ENCODE data around the gene INPP4B.

DNA sequence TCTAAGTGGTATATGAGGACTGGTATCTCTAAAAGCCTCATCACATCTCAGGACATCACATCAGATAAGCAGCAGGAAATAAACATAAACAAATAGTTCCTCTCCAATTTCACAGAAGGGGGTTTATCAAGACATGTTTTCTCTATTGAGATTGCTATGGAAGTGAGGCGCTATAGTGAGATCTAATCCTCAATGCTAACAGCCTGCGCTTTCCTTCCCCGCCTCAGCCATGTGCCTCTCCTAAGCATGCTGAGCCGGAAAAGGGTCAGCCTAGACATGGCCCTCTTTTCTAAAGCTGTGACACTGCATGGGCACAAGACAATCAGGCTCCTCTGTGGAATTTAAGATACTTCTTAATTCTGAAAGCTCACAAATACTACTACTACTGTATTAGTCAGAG lies 286.1 kb downstream of the INPP4B start:
- TF ChIP-seq, protein P1, sequence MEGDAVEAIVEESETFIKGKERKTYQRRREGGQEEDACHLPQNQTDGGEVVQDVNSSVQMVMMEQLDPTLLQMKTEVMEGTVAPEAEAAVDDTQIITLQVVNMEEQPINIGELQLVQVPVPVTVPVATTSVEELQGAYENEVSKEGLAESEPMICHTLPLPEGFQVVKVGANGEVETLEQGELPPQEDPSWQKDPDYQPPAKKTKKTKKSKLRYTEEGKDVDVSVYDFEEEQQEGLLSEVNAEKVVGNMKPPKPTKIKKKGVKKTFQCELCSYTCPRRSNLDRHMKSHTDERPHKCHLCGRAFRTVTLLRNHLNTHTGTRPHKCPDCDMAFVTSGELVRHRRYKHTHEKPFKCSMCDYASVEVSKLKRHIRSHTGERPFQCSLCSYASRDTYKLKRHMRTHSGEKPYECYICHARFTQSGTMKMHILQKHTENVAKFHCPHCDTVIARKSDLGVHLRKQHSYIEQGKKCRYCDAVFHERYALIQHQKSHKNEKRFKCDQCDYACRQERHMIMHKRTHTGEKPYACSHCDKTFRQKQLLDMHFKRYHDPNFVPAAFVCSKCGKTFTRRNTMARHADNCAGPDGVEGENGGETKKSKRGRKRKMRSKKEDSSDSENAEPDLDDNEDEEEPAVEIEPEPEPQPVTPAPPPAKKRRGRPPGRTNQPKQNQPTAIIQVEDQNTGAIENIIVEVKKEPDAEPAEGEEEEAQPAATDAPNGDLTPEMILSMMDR (IDR thresholded peaks at IDR 0.05; ENCODE audit: low read length) = no peak
- no peak for TF ChIP-seq EZH2 (IDR thresholded peaks at IDR 0.05; ENCODE audit: borderline replicate concordance, low read length)
